22Rv1 (cell line): Measurements from ENCODE around the gene ATP2B2.

Experiments used
- H3K27ac ChIP-seq: fragments of 450-650 bp; 2 replicates; pipeline ENCODE4 v1.5.1; 2017
- CTCF ChIP-seq: fragments of 450-650 bp; IDR thresholded peaks from 2 replicates; pipeline ENCODE4 v1.5.1; 2017; ENCODE audit warnings: mild to moderate bottlenecking
- ZFX ChIP-seq: fragments of 450-650 bp; IDR thresholded peaks from 2 replicates; pipeline ENCODE4 v1.6.1; 2017; ENCODE audit warnings: antibody characterized with exemption, borderline replicate concordance

The ATP2B2 gene

GRCh38 chr3:10391391-10391790 is 114.0 kb downstream of the ATP2B2 start:
- H3K27ac ChIP-seq = no peak overlapping the region
- no peak for TF ChIP-seq ZFX
- no peak for TF ChIP-seq CTCF

GRCh38 chr3:10390641-10391373 is 114.6 kb downstream of the ATP2B2 start:
- H3K27ac ChIP-seq = no peak overlapping the region
- TF ChIP-seq CTCF = no peak
- TF ChIP-seq ZFX = no peak

DNA sequence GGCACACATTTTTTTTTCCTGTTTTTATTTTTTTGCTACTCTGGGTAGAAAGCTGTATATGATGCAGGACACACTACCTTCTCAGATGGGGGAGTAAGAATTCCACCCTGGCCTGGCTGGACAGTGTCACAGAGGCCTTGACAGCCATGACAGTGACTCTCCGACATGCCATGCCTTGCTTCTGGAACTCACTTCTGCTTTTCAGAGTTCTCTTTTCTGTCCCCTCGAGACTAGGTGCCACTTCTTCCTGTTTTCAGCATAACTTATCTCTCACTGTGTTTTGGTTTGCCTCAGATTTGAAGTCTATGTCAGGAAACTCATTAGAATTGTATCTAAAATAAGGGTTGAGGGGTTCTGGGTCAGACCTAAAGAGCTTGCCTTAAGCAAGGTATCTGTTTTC is 115.4 kb downstream of the ATP2B2 start:
- TF ChIP-seq ZFX = no peak
- TF ChIP-seq CTCF = no peak
- H3K27ac ChIP-seq = no peak overlapping the region

DNA sequence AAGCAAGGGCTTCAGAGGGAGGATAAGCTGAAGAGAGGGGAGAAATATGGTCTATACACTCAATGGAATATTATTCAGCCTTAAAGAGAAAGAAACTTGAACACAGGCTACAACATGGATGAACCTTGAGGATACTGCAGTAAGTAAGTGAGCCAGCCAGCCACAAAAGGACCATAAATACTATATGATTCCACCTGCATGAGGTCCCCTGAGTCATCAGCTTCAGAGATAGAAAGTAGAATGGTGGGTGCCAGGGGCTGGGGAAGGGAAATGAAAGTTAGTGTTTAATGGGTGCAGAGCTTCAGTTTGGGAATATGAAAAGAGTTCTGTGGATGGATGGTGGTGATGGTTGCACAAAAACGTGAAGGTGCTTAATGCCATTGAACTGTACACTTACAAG is 116.0 kb downstream of the ATP2B2 start:
- TF ChIP-seq ZFX (no peak), CTCF (no peak)
- no peak overlapping the region for H3K27ac ChIP-seq

GRCh38 chr3:10387881-10388609 is 117.3 kb downstream of the ATP2B2 start:
- no peak for TF ChIP-seq CTCF
- H3K27ac ChIP-seq = no peak overlapping the region

- TF ChIP-seq CTCF (no peak), ZFX (no peak)
- no peak overlapping the region for H3K27ac ChIP-seq
Measured at GRCh38 chr3:10386121-10386520, 119.3 kb downstream of the ATP2B2 start.

GRCh38 chr3:10384541-10385360 is 120.6 kb downstream of the ATP2B2 start:
- TF ChIP-seq ZFX (no peak), CTCF (no peak)
- no peak overlapping the region for H3K27ac ChIP-seq
